ENCODE measurements around the gene BATF.

DNA sequence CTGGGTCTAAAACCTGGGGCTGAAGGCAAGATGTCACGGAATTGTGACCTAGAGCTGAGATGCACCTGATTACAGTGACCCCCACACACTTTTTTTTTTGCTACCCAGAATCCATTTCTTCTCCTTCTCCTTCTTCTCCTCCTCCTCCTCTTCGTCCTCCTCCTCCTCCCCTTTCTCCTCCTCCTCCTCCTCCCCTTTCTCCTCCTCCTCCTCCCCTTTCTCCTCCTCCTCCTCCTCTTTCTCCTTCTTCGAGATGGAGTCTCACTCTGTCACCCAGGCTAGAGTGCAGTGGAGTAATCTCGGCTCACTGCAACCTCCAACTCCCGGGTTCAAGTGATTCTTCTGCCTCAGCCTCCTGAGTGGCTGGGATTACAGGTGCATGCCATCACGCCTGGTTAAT, 36.8 kb downstream of the BATF start:
- TF ChIP-seq, protein P1, sequence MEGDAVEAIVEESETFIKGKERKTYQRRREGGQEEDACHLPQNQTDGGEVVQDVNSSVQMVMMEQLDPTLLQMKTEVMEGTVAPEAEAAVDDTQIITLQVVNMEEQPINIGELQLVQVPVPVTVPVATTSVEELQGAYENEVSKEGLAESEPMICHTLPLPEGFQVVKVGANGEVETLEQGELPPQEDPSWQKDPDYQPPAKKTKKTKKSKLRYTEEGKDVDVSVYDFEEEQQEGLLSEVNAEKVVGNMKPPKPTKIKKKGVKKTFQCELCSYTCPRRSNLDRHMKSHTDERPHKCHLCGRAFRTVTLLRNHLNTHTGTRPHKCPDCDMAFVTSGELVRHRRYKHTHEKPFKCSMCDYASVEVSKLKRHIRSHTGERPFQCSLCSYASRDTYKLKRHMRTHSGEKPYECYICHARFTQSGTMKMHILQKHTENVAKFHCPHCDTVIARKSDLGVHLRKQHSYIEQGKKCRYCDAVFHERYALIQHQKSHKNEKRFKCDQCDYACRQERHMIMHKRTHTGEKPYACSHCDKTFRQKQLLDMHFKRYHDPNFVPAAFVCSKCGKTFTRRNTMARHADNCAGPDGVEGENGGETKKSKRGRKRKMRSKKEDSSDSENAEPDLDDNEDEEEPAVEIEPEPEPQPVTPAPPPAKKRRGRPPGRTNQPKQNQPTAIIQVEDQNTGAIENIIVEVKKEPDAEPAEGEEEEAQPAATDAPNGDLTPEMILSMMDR (IDR thresholded peaks at IDR 0.05; ENCODE audit: poor library complexity, severe bottlenecking) = no peak
- TF ChIP-seq, protein P2, sequence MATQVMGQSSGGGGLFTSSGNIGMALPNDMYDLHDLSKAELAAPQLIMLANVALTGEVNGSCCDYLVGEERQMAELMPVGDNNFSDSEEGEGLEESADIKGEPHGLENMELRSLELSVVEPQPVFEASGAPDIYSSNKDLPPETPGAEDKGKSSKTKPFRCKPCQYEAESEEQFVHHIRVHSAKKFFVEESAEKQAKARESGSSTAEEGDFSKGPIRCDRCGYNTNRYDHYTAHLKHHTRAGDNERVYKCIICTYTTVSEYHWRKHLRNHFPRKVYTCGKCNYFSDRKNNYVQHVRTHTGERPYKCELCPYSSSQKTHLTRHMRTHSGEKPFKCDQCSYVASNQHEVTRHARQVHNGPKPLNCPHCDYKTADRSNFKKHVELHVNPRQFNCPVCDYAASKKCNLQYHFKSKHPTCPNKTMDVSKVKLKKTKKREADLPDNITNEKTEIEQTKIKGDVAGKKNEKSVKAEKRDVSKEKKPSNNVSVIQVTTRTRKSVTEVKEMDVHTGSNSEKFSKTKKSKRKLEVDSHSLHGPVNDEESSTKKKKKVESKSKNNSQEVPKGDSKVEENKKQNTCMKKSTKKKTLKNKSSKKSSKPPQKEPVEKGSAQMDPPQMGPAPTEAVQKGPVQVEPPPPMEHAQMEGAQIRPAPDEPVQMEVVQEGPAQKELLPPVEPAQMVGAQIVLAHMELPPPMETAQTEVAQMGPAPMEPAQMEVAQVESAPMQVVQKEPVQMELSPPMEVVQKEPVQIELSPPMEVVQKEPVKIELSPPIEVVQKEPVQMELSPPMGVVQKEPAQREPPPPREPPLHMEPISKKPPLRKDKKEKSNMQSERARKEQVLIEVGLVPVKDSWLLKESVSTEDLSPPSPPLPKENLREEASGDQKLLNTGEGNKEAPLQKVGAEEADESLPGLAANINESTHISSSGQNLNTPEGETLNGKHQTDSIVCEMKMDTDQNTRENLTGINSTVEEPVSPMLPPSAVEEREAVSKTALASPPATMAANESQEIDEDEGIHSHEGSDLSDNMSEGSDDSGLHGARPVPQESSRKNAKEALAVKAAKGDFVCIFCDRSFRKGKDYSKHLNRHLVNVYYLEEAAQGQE (IDR thresholded peaks at IDR 0.05; ENCODE audit: borderline replicate concordance) = no peak
- no peak for TF ChIP-seq POLR2AphosphoS5 (IDR thresholded peaks at IDR 0.05)
